Transverse colon (tissue), 4 donors: ENCODE data around the gene PNMA1.
A peak's percentile ranks its signal among the peaks of the same experiment; 100 is the strongest.

Source experiments
- CTCF ChIP-seq, 5 experiments: fragments of 200-600 bp in 3 of 5; fragments of 450-650 bp in 2 of 5; sonication (generic) in 3 of 5; IDR thresholded peaks; 1 replicate in 2 of 5; 2 replicates in 3 of 5; pipeline ENCODE4 v1.5.1; 2016 to 2017; ENCODE audit warnings: antibody characterized with exemption in 5 of 5, inconsistent platforms in 3 of 5, mild to moderate bottlenecking in 2 of 5, moderate library complexity in 1 of 5
- EP300 ChIP-seq: sonication (generic); formaldehyde crosslinking; IDR thresholded peaks from one replicate; pipeline ENCODE4 v1.6.1; 2017; ENCODE audit warnings: antibody characterized with exemption, low read depth
- POLR2A ChIP-seq: fragments of 450-650 bp; IDR thresholded peaks from one replicate; pipeline ENCODE4 v1.6.1; 2016; ENCODE audit warnings: antibody characterized with exemption, mild to moderate bottlenecking, moderate library complexity
- POLR2AphosphoS5 ChIP-seq, 3 donors: sonication (generic); formaldehyde crosslinking; IDR thresholded peaks; one replicate each; pipeline ENCODE4 v1.6.1; 2016; ENCODE audit warnings: antibody characterized with exemption in 3 of 3

GRCh38 chr14:73717266-73717665 is 3.1 kb upstream of the PNMA1 start:
- TF ChIP-seq CTCF (IDR thresholded peaks at IDR 0.05) = no peak
- peak in 2 of 3 donors; percentile 40 to 43 for TF ChIP-seq POLR2AphosphoS5 (IDR thresholded peaks at IDR 0.05)
- TF ChIP-seq EP300 = no peak
- no peak for TF ChIP-seq POLR2A
